GM21423 (cell line): ENCODE data around the gene LRRC56.
A peak's percentile ranks its signal among the peaks of the same experiment; 100 is the strongest.
"Not testable (repeated sequence)": the region's sequence is repeated elsewhere in the genome, so short reads cannot be mapped to it uniquely, and the experiment has no call there.

Experiments used
- ATAC-seq: cut with Tn5 transposase; IDR thresholded peaks from one replicate; pipeline ENCODE4 v1.9.1; 2021; ENCODE audit warnings: mild to moderate bottlenecking, moderate library complexity; ENCODE audit not compliant: unreplicated experiment

LRRC56 gene

DNA sequence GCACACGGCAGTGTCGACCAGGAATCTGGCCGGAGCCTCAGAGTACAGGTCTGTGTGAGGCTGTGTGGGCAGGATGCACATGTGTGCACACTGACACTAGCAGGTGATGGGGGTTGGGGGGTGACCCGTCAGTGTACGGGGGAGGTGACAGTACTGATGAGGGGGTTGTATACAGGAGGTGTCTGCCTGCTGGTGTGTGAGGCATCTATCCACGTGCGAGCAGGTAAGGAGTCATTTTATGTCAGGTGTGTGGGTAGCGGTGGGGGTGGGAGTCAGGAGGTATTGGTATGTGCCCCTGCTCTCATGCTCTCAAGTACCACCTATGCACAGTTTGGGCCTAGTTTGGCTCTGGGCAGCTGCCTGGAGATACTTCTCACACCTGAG is 34.5 kb downstream of the LRRC56 start:
- no peak for ATAC-seq

DNA sequence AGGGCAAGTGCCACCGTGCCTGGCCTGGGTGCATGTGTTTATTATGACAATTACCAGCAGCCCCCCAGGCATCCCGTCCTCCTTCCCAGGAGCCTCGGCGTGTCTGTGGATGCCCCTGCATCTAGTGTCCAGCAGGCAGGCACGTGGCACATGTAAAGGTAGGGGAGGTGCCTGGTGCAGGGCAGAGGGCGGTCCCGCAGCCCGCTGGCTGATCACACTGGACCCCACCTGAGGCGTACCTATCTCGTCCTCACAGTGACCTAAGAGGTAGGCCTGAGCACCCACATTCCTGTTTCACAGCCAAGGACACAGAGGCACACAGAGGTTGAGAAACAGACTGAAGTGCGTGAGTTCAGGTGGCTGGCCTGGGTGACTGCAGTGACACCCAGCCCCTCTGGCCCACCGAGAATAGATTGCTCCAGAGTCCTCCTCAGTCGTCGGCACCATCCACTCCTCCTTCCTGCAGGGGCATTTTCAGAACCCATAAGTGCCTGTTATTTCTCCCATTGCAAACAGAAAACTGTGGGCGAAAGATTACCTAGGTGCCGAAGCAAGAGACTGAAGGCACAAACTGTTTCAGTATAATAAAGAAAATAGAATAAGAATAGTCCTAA is 35.9 kb downstream of the LRRC56 start:
- no peak for ATAC-seq

DNA sequence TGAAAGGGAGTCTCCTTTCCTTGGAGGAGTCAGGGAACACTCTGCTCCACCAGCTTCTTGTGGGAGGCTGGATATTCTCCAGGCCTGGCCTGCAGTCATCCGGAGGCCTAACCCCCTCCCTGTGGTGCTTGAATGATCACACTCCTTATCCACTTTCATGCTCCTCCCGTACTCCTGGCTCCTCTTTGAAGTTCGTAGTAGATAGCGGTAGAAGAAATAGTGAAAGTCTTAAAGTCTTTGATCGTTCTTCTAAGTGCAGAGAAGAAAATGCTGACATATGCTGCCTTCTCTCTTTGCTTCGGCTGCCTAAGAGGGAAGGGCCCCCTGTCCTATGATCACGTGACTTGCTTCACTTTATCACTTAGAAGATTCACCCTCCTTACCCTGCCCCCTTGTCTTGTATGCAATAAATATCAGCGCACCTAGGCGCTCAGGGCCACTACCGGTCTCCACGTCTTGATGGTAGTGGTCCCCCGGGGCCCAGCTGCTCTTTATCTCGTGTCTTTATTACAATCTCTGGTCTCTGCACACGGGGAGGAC is 36.8 kb downstream of the LRRC56 start:
- not testable (repeated sequence) for ATAC-seq

DNA sequence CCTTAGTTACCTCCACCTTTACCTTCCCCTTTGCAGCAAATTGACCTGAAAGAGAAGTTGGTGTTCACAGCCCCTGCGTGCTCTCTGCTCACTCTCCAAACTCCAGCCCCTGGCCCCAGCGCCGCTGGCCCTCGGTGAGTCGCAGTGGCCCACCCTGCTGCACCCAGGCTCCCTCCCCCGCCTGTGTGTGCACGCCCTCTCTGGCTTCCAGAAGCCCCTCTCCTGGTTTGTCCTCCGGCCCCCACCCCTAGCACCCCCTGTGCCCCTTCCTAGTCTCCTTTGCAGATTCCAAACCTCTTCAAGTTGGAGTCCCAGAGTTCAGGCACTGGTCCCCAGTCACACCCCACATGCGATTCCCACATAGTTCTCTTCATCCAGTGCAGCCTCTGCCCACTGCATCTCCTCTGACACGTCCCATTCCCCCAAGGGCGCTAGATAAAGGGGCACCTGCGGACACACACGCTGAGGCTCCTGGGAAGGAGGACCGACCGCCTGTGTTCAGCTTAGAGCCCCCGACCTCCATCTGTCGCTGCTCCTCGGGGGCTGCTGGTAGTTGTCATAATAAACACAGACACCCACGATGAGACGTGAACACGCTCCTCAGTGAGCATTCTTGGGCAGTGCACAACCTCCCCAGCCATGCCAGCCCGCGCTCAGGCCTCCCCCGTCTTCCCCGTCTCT is 37.4 kb downstream of the LRRC56 start:
- ATAC-seq, result no peak

DNA sequence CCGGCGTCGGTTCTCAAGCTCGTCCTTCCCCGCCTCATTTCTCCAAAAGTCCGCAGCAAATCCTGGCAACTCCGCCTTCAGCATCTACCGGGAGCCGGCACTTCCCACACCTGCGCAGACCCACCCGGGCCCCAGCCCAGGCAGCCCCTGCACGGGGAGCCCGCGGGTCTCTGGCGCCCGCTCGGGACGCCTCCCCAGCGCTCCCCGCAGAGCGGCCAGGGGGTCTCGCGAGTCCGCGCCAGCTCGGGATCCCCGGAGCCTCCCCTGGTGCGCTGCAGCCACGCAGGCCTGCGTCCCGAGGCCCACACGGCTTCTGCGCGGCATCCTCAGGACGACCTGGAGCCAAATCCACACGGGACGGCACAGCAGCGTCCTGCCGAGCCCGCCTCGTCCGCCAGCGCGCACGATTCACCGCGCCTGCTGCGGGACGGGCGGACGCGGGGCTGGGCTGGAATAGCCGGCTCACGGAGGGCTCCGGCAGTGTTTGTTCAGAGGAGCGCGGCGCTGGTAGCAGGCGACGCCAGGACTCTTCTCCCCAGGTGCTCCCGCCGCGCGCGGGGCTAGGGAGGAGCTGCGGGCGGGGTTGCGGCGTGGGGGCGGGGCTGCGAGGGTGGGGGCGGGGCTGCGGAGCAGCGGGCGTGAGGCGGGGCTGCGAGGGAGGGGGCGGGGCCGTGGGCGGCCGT is 38.1 kb downstream of the LRRC56 start:
- peak; percentile 38 for ATAC-seq

DNA sequence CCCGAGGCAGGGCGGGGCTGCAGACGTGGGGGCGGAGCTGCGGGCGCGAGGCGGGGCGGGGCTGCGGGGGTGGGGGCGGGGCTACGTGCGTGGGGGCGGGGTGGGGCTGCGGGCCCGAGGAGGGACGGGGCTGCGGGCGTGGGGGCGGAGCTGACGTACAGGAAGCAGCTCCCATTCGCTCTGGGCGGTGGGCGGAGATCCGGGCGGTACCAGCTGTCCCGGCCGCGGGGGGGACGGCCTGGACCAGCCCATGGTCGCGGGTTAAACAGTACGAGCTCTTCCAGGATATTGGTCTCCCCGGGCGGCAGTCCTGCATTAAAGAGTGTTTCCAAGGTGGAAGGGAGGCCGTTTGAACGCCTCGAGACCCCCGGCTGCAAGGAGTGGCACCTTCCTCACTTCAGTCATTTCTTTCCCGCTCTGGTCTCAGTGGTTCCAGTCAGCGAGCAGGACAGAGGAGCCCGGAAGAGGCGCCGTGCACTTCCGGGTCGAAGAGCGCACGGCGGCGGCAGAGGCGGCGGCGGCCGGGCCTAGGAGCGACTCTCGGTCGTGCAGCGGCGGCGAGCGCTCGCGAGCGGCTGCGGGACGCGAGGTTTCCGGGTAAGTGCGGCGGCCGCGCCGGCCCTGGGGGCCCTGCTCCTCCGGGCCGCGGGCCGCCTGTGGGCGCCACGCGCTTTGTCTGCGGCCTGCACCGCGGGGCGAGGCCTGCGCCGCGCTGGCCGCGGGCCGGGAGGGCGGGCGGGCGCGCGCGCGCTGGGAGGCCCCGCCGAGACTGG is 38.9 kb downstream of the LRRC56 start, which contains the start of gene PHRF1:
Gene PHRF1 (plus strand): TSS at position 475 of the 773 bp plus-strand sequence. CDS start 5,043 bp downstream, outside the sequence.
- ATAC-seq, result peak; percentile 79

DNA sequence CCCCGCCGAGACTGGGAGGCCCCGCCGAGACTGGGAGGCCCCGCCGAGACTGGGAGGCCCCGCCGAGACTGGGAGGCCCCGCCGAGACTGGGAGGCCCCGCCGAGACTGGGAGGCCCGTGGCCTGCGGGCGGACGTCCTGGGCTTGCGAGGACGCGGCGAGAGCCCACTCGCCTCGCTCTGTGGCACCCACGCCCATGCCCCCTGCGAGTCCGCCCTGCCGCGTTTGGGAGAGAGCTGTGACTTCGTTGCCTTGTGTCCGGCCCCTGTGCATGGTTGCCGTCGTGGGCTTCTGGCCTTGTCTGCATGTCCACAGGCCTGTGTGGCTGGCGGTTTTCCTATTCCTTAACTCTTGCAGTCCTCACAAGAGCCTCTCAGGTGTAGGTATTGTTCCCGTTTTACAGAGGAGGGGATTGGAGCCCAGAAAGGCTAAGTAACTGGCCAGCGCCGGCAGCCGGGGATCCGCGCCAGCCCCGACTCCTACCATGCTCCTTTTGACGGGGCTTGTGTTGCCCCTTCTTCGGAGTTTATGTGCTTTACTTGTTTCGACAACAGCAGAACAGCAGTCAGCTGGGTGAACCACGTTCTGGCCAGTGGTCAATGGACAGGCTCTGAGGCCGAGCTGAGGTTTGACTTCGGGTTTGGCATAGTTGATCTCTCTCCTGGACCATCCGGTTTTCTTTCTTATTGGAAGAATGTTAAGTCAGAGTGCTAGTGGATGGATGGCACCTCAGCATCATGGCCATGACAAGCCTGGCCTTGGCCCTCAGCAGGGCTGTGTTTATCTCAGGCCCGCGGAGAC is 39.7 kb downstream of the LRRC56 start:
- no peak for ATAC-seq

DNA sequence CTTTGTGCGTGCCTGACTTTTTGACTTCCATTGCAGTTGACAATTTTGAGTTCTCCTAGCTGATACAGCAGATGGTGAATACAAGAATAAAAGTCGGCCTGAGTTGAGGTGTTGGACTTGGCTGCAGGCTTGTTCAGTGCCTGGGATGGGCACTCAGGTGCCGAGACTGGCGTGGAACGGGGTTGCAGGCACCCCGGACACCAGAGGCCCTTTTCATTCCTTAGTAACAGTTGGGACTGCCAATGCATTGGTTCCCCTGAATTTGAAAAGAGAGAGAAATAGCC is 40.2 kb downstream of the LRRC56 start:
- no peak for ATAC-seq

DNA sequence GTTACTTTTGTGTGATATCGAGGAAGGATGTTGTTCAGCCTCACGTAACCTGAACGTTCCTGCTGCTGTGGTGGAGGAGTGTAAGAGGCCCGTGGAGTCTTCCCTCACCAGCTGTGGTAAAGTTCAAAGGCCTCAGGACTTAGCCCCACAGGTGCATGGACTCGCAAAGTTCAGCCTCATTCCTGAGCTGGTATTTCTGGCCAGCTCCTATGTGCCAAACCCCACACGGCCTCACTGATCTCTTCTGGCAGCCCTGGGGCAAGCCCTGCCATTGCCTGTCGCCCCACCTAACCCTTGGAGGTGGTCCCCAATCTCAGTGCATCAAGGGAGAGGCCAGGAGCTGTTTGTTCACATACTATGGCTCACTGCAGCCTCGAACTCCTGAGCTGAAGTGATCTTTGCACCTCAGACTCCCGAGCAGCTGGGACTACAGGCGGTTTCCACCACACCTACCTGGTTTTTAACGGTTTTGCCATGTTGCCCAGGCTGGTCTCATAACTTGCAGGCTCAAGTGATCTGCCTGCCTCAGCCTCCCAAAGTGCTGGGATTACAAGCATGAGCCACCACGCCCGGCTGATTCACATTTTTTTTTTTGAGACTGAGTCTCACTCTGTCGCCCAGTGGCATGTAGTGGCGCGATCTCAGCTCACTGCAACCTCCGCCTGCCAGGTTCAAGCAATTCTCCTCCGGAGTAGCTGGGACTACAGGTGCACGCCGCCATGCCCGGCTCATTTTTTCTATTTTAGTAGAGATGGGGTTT is 41.1 kb downstream of the LRRC56 start:
- ATAC-seq, result no peak

DNA sequence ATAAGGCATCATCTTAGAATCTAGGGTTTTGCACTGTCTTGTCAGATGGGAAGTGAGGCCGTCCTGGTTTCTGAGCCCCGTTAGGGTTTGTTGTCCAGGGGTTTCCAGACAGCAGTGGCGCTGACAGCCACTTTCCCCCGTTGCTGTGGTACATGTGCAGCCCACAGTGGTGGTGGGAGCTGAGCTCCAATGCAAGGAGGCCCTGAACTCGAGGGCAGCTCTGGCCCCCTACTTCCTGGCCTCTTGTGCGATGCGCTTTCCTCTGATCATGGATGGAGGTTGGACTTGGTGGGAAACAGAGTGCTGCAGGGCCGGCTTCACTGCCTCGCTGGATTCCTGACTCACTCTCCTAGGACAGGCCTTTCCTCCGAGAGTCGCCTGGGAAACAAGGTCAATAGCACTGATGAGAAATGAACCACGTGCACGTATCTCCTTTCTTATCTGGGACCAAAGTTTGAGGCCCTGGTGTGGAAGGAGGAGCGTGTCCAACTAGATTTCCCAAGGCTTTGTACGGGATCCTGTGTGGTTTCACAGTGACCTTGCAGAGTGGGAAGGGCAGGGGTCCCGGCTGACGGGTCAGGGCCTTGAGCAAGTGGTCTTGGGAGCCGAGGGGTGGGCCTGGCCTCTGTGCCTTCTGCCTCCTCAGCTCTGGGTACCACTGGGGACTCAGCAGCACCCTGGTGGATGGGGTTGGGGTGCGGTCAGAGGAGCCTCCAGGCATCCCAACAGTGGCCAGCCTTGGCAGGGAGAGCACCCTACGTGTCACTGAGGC is 42.7 kb downstream of the LRRC56 start:
- ATAC-seq, result no peak

DNA sequence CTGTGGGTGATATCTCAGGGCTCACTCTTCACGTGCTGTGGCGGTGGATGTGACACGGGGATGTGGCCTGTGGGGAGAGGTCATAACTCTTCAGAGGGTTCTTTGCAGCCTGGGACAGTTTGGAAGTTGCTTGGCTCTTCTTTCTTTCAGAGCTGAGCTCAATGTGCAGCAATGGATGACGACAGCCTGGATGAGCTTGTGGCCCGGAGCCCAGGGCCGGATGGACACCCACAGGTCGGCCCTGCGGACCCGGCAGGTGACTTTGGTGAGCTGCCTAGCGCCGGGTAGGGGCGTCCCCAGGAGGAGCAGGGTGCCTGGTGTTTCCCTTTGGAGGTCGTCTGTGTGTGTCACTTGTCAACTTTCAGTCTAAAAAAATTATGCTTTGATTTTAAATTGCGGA is 44.0 kb downstream of the LRRC56 start:
- no peak for ATAC-seq

DNA sequence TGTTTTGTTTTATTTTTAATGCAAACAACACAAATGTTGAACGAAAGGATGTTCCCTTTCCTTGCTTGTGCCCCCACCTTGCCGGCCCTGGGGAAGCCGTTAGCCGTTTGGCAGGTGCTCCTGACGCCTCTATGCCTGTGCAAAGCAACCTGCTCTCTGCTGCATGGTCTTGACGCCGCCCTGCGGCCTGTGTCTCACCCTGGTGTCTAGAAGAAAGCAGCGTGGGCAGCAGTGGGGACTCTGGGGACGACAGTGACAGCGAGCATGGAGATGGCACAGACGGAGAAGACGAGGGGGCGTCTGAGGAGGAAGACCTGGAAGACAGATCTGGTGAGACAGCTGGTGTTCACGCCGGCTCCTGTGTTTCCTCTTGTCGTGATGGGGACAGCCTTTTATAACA is 44.4 kb downstream of the LRRC56 start:
- ATAC-seq, result no peak

DNA sequence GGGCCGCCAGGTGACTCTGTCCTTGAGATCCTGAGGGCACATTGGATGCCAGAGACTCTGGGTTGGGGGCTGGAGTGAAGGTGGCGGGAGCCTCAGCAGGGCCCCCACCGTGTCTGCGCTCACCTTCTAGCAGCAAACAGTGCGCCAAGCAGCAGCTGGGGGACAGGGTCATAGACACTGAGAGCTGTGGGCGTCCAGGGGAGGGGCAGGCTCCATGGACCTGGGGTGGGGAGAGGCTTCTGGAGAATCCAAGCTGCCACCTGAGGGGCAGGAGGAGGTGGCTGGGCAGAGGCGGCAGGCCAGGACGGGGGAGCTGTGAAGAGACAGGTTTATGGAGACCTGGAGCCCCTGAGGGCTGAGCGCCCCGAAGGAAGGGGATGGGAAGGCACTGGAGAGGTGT is 47.0 kb downstream of the LRRC56 start:
- ATAC-seq, result no peak

DNA sequence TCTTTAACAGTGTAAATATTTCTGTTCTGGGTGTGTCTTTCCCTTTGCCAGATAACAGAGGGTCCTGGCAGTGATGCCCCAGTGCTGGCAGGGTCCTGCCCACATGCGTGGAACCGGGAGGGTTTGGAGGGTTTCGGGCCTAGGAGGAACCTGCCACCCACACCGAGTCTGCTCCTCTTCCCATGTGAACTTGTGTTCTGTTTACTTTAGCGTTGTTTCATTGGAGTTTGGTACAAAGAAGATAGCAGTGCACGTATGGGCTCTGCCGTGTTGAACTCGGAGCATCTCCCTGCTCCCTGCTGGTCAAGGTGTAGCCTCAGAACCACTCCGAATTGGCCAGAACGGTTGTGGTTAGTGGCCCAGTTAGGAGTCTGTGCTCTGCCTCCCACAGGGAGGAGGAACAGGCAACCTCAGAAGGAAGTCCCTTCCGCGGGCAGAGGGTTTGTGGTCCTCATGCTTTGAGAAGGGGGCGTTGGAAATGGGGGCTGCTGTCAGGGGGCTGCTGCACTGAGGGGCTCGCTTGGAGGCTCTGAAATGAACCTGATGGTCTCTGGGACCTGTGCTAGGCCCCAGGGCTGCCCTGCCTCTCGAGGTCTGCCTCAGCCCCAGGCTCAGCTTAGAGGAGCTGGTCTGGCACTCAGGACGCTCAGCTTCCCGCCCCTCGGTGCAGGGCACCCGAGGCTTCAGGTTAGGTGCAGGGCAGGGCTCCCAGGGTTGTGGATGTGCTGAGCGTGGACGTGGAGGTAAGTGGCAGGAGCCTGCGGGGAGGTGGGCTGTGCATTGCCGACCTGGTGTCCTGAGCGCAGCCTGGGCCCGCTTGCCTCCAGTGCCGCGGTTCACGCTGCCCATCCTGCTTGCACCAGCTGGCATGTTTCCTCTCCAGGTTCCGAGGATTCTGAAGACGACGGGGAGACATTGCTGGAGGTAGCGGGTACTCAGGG is 49.3 kb downstream of the LRRC56 start:
- no peak for ATAC-seq

DNA sequence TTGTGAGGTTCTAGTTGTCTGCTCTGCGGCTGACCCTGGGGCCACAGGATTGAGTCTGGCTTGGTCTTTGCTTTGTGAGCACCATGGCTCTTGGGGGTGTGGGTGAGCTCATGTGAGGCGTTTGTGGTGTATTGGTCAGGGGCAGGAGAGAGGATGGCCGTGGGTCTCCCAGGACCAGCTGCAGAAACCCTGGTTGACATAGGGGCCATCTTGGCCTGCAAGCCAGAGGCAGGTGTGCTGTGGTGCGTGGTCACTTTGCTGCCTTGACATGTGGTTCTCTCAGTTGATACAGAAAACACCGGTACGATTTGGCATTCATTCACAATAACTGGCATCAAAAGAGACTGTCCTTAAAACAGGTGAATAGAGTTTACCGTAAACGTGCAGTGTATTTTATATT is 50.2 kb downstream of the LRRC56 start:
- no peak for ATAC-seq

DNA sequence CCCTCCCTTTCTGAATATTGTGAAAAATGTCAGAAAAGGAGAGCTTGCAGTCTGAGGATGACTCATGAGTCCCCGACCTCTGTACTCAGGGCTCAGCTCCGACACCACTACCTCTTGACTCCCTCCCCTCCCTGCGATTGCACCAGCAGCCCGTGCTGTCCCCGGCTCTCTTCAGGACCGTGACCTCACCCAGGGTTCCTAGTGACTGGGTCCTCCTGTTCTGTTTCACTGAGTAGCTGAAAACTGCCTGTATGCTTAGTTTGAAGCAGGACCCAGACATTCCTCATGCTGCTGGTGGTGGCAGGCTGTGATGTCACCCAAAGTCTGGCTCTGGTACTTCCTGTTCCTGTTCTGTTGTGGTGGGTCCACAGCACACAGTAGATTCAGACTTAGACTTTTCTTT is 50.7 kb downstream of the LRRC56 start:
- ATAC-seq, result no peak

DNA sequence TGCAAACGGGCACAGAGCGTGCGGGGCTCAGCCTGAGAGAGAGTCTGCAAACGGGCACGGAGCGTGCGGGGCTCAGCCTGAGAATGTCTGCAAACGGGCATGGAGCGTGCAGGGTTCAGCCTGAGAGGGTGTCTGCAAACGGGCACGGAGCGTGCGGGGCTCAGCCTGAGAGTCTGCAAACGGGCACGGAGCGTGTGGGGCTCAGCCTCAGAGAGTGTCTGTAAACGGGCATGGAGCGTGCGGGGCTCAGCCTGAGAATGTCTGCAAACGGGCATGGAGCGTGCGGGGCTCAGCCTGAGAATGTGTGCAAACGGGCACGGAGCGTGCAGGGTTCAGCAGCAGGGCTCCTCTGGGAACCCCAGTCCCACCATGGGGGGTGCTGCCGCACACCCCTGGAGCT is 52.5 kb downstream of the LRRC56 start:
- no peak for ATAC-seq

DNA sequence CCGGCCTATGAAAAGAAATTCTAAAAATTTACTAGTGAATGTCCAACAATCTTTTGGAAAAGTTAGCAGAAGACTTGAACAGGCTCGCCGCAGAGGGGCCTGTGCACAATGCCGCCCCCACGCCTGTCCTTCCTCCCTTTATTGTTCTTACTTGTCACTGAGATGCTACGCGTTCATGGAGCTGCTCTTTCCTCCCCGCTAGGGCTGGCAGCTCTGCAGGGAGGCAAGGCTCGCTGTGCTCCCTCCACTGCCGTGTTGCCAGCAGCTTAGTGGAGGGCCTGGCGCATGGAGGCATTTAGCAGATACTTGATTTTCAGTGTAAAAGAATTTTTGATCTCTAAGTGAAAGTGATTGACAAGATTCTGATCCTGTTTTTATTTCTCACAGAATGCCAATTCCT is 53.7 kb downstream of the LRRC56 start:
- no peak for ATAC-seq
